G401.6 (cell line): ENCODE results near the gene FGF22.
A peak's percentile ranks its signal among the peaks of the same experiment; 100 is the strongest.

Experiments used
- FAIRE-seq: peaks from 2 replicates; lab custom pipeline; 2012; peaks lifted over from hg19 to GRCh38; lab: Jason Lieb, UNC

The FGF22 gene

GRCh38 chr19:680287-681028 is 40.8 kb downstream of the FGF22 start:
- peak; percentile 92 for FAIRE-seq

DNA sequence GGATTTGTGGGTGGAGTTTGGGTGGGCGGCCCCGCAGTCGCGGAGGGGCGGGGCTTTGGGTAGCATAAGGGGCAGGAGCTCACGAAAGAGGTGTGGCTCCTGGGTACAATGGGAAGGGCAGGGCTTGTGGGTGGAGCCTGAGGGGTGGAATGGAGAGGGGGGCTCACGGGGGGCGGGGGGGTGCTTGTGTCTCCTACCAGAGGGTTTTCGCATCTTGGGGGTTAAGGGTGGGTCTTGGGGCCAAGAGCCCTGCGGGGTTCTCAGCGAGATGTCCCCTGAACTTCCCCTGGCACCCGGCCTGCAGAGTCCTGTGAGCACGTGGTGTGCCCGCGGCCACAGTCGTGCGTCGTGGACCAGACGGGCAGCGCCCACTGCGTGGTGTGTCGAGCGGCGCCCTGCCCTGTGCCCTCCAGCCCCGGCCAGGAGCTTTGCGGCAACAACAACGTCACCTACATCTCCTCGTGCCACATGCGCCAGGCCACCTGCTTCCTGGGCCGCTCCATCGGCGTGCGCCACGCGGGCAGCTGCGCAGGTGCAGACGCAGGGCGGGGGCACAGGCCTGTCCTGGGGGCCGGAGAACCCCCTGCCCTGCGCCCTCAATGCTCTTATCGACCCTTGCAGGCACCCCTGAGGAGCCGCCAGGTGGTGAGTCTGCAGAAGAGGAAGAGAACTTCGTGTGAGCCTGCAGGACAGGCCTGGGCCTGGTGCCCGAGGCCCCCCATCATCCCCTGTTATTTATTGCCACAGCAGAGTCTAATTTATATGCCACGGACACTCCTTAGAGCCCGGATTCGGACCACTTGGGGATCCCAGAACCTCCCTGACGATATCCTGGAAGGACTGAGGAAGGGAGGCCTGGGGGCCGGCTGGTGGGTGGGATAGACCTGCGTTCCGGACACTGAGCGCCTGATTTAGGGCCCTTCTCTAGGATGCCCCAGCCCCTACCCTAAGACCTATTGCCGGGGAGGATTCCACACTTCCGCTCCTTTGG is 41.6 kb downstream of the FGF22 start:
- FAIRE-seq = no peak

GRCh38 chr19:682678-683320 is 43.1 kb downstream of the FGF22 start:
- FAIRE-seq = no peak

DNA sequence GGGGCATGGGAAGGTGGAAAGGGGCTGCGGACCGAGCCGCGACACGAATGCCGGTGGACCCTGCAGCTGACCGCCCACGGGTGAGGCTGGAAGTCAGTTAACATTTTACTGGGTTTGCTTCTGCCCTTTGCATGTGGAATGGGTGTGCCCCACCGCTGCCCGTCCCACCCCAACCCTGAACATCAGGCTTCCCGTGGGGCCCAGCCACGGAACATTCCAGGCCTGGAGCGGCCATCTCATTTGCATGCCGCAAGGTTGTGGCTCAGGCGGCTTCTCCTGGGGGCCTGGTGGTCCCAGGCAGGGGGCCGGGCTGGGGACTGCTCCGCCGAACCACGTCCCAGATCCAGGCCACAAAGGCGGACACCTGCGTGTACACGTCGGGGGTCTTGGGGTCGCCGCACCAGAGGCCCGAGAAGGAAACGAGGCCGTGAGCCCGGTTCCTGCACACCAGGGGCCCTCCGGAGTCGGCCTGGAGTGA is 45.8 kb downstream of the FGF22 start:
- no peak for FAIRE-seq

DNA sequence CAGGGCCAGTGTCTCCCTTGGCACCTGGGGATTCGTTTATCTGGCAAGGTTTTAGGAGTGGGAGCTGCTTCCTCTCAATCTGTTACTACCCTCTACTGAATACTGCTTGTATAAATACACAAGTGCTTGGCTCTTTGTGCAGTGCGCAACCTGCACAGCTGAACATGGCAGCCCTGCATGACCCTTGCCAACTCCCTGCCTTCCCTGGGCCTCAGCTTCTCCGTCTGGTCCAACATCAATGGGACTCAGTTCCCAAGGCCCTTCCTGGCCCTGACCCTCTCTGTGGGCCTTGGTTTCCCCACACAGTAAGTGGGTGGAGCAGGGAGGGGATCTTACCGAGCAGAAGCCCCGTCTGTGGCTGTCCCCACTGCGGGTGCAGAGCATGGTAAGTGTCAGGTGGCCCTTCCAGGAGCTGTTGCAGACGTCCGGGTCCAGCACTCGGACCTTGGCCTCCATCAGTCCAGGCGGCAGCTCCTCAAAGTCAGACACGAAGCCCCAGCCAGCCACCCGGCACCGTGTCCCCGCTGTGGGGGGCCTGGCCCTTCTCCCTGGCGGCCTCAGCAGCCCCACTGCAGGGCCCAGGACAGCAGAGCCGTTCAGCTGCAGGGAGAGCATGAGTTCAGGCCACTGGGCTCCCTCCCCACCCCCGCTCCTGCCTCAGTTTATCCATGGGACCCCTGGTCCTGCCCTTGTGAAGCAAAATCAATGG is 47.1 kb downstream of the FGF22 start:
- FAIRE-seq = no peak

- FAIRE-seq = no peak
These were observed 48.0 kb downstream of the FGF22 start for GRCh38 chr19:687569-688166.

GRCh38 chr19:688214-688613 is 48.5 kb downstream of the FGF22 start:
- FAIRE-seq = no peak

DNA sequence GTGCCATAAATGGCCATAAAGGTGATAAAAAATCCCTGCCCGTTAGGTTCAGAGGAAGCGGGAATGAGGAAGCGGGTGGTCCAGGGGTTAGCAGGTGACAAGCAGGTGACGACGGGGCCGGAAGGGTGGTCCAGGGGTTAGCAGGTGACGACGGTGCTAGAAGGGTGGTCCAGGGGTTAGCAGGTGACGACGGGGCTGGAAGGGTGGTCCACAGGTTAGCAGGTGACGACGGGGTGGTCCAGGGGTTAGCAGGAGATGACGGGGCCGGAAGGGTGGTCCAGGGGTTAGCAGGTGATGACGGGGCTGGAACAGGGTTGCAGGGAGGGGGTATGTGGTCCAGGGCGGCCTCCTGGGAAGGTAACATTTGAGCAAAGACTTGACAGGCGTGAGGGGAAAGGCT is 49.3 kb downstream of the FGF22 start:
- no peak for FAIRE-seq

DNA sequence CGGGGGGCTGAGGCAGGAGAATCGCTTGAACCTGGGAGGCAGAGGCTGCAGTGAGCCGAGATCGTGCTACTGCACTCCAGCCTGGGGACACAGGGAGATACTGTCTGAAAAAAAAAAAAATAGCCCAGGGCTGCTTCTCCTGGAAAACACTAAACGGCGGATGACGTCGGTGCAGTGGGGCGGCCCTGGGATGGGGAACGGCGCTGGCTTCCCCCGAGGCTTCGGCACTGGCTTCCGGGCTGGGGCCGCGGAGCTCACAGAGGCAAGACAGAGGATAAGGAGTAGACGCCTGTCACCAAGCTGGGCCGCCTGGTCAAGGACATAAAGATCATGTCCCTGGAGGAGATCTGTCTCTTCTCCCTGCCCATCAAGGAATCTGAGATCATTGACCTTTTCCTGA is 50.5 kb downstream of the FGF22 start:
- no peak for FAIRE-seq
